GM13976 (cell line): ENCODE measurements around the gene ZNF607.

Source experiments
- DNase-seq: peaks from one replicate; pipeline ENCODE4 v3.0.0; 2012; ENCODE audit warnings: low spot score
- CTCF ChIP-seq: IDR thresholded peaks from 2 replicates; pipeline ENCODE4 v1.5.1; 2012; ENCODE audit warnings: borderline replicate concordance, mild to moderate bottlenecking; ENCODE audit not compliant: insufficient read depth; ENCODE audit errors: extremely low read depth, missing control alignments, control extremely low read depth
- in situ Hi-C: fragments of 300-500 bp; cut with MboI; formaldehyde crosslinking; loops from one replicate; pipeline ENCODE4 v1.12.0; 2022; ENCODE audit warnings: low sequenced_read_pairs, mixed read lengths, inconsistent platforms; ENCODE audit not compliant: unreplicated experiment

ZNF607 gene

GRCh38 chr19:37716140-37716539 lies 3.4 kb downstream of the ZNF607 start:
- in situ Hi-C loops, result no loop called here
- TF ChIP-seq CTCF, result no peak
- DNase-seq, result no peak

- in situ Hi-C loops, result no loop called here
- no peak for DNase-seq
- no peak for TF ChIP-seq CTCF
These were observed 13.4 kb downstream of the ZNF607 start for GRCh38 chr19:37706052-37706605.

- no peak for DNase-seq
- no peak for TF ChIP-seq CTCF
- in situ Hi-C loops, result no loop called here
These were observed 20.5 kb downstream of the ZNF607 start for GRCh38 chr19:37699057-37699456.

GRCh38 chr19:37698216-37698615 lies 21.3 kb downstream of the ZNF607 start:
- in situ Hi-C loops, result no loop called here
- DNase-seq, result no peak
- no peak for TF ChIP-seq CTCF

- no peak for TF ChIP-seq CTCF
- DNase-seq, result no peak
- in situ Hi-C loops, result no loop called here
These were observed 24.2 kb downstream of the ZNF607 start for GRCh38 chr19:37695144-37695899.

GRCh38 chr19:37692956-37693620 lies 26.5 kb downstream of the ZNF607 start:
- in situ Hi-C loops, result no loop called here
- no peak for DNase-seq
- no peak for TF ChIP-seq CTCF
